Glutamatergic neuron (in vitro differentiated cells): ENCODE measurements around the gene ZSCAN5A. TPM values are rescaled to one million over a fixed set of nuclear protein-coding genes. Genes with fewer than 3 reads are reported as not detected.
A peak's percentile ranks its signal among the peaks of the same experiment; 100 is the strongest.
"Not testable (repeated sequence)": the region's sequence is repeated elsewhere in the genome, so short reads cannot be mapped to it uniquely, and the experiment has no call there.

Experiments used
- DNase-seq: peaks from one replicate; pipeline ENCODE4 v3.0.0; 2022
- H3K27ac Mint-ChIP-seq: one replicate; pipeline ENCODE4 v1.8.0; 2020; ENCODE audit warnings: mild to moderate bottlenecking, mixed read lengths, inconsistent platforms; ENCODE audit not compliant: unreplicated experiment
- H3K27me3 Mint-ChIP-seq: one replicate; pipeline ENCODE4 v1.8.0; 2020; ENCODE audit warnings: mild to moderate bottlenecking, moderate library complexity, mixed read lengths, inconsistent platforms; ENCODE audit not compliant: unreplicated experiment
- H3K36me3 Mint-ChIP-seq: one replicate; pipeline ENCODE4 v1.8.0; 2020; ENCODE audit warnings: mild to moderate bottlenecking, mixed read lengths, inconsistent platforms; ENCODE audit not compliant: unreplicated experiment
- H3K4me1 Mint-ChIP-seq: one replicate; pipeline ENCODE4 v1.8.0; 2020; ENCODE audit warnings: mild to moderate bottlenecking, low read depth, mixed read lengths, inconsistent platforms; ENCODE audit not compliant: unreplicated experiment
- H3K4me3 Mint-ChIP-seq: one replicate; pipeline ENCODE4 v1.8.0; 2020; ENCODE audit warnings: mild to moderate bottlenecking, mixed read lengths, inconsistent platforms; ENCODE audit not compliant: unreplicated experiment
- H3K9me3 Mint-ChIP-seq: one replicate; pipeline ENCODE4 v1.8.0; 2020; ENCODE audit warnings: mild to moderate bottlenecking, moderate library complexity, mixed read lengths, inconsistent platforms; ENCODE audit not compliant: unreplicated experiment
- total RNA-seq: library from RNA; stranded (reverse); fragmentation: NEBNext Ultra II Directional; extraction: Animal tissue kit (Norgen Biotek cat#: 25700); gene quantifications from one replicate; pipeline ENCODE4 v1.2.1, GENCODE V29; 2021; ENCODE audit not compliant: unreplicated experiment
- TF ChIP-seq, protein P1 (sequence below): fragments of 200-600 bp; sonication (generic); IDR thresholded peaks from one replicate; pipeline ENCODE4 v1.5.0; 2021; ENCODE audit not compliant: partially characterized antibody, unreplicated experiment

Gene ZSCAN5A
- total RNA-seq, 1 donor from 2014 or later: 13.1 TPM

DNA sequence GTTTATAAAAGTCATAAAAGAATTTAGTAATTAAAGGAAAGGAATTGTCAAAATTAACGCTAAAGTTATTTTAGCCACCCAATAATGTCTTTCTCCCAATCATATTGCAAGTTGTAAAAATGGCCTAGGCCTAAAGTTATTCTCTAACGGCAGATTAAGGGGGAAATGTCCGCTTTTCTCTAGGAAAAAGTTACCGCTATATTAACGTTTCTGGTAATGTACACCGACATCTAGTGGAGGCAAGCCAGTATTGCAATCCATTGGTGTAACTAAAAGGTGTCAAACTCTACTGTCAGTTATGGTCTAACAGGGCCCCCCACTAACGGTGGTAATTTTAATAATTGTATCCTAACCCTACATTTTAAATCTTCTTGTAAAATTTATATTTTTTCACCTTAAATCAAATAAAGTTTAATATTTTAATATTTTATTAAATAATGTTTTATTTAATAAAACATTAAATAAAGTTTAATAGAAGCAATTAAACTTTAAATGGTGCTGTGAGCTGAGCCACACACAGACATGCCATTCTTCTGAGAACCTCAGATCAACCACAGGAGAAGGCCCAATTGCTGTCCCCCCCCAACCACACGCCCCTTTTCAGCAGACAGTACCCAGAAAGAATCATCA lies 35.9 kb upstream of the ZSCAN5A start:
- DNase-seq: peak; percentile 41
- Mint-ChIP-seq H3K4me3 (no peak overlapping the region), H3K36me3 (no peaks in the 10 kb centered on the region), H3K4me1 (no peaks in the 10 kb centered on the region), H3K27ac (no peak overlapping the region), H3K27me3 (no peaks in the 10 kb centered on the region), H3K9me3 (peaks cover 2% of the 10 kb centered on the region)
- TF ChIP-seq, protein P1, sequence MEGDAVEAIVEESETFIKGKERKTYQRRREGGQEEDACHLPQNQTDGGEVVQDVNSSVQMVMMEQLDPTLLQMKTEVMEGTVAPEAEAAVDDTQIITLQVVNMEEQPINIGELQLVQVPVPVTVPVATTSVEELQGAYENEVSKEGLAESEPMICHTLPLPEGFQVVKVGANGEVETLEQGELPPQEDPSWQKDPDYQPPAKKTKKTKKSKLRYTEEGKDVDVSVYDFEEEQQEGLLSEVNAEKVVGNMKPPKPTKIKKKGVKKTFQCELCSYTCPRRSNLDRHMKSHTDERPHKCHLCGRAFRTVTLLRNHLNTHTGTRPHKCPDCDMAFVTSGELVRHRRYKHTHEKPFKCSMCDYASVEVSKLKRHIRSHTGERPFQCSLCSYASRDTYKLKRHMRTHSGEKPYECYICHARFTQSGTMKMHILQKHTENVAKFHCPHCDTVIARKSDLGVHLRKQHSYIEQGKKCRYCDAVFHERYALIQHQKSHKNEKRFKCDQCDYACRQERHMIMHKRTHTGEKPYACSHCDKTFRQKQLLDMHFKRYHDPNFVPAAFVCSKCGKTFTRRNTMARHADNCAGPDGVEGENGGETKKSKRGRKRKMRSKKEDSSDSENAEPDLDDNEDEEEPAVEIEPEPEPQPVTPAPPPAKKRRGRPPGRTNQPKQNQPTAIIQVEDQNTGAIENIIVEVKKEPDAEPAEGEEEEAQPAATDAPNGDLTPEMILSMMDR: peak; percentile 92

DNA sequence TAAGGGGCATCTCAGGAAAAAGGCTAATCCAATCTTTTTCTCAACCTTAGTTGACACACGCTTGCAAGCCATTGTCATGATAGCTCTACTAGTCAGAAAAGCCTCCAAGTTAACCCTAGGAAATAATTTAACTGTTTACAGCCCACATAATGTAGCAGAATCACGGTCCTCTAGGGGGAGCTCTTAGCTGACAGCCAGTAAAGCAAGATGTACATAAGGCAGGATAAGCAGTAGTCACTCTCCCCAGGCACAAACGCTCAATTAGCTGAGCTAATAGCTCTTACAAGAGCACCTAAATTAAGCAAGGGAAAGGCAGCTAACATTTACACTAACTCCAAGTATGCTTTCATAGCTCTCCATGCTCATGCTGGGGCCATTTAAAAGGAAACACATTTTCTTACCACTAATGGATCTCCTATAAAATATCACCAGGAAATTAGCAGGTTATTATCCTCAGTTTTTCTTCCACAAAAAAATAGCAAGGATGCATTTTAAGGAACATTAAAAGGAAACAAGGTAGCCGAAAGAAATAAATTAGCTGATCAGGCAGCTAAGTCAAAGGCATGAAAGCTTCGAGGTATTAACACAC lies 33.7 kb upstream of the ZSCAN5A start:
- H3K27ac Mint-ChIP-seq: no peak overlapping the region
- peaks cover 4% of the 10 kb centered on the region for H3K9me3 Mint-ChIP-seq
- TF ChIP-seq, protein P1: no peak
- H3K36me3 Mint-ChIP-seq: no peaks in the 10 kb centered on the region
- no peaks in the 10 kb centered on the region for H3K4me1 Mint-ChIP-seq
- no peak overlapping the region for H3K4me3 Mint-ChIP-seq
- no peak for DNase-seq
- H3K27me3 Mint-ChIP-seq: no peaks in the 10 kb centered on the region

DNA sequence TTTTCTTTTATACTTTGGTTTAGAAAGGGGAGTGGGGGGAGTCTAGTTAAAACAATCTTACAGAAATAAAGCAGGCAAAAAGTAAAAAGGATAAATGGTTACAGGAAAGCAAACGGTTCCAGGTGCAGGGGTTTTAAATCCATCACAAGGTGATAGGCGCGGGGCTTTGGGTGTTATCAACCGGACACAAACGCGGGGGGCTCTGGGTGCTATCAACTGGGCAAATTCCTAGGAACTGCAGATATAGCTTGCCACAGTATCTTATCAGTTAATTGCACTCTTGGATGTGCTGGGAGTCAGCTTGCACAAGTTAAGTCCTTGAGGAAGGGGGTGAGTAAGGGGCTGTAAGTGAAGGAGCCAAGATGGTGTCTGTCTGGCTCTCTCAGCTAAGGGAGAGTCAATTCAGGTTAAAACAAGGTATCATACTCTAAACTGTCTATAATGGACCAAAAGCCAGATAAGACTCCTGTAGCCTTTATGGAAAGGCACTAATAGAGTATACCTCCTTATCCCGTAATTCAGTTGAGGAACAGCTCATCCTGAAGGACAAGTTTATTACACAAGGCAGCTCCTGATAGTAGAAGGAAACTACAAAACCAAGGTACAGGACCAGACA lies 32.6 kb upstream of the ZSCAN5A start:
- Mint-ChIP-seq H3K27me3 (no peaks in the 10 kb centered on the region), H3K4me1 (no peaks in the 10 kb centered on the region), H3K4me3 (no peak overlapping the region), H3K36me3 (peaks cover 7% of the 10 kb centered on the region), H3K9me3 (peaks cover 8% of the 10 kb centered on the region), H3K27ac (no peak overlapping the region)
- no peak for DNase-seq
- TF ChIP-seq, protein P1: no peak

DNA sequence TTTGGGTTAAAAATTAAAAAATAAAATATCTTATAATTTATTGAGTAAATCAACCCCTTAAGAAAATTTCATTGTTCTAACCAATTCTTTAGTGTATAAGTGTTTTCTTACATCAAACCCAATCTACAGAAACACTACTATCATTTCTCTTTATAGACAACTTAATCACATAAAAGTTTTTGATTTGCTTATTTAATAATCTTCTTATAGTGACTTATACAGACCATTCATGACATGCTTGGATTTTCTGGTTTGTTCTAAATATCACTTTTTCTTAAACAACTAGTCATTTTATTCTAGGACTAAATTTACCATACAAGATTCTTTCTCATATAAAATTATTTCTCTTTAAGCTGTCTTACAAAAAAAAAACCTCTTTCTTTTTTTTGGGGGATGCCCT lies 27.3 kb upstream of the ZSCAN5A start:
- Mint-ChIP-seq H3K36me3 (peaks cover 16% of the 10 kb centered on the region), H3K9me3 (peaks cover 11% of the 10 kb centered on the region)
- no peak for DNase-seq

DNA sequence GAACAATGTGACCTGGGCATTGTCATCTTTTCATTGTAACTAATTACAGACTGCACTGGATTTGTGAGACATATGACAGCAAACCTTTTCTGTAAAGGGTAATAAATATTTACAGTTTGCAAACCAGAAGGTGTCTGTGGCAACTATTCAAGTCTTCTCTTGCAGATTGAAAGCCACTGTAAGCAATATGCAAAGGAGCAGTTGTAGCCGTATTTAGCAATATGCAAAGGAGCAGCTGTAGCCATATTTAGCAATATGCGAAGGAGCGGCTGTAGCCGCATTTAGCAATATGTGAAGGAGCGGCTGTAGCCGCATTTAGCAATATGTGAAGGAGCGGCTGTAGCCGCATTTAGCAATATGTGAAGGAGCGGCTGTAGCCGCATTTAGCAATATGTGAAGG lies 24.4 kb upstream of the ZSCAN5A start:
- H3K4me1 Mint-ChIP-seq, DNase-seq, H3K27me3 Mint-ChIP-seq, H3K4me3 Mint-ChIP-seq, H3K27ac Mint-ChIP-seq: not testable (repeated sequence)
- Mint-ChIP-seq H3K36me3 (peaks cover 16% of the 10 kb centered on the region), H3K9me3 (peaks cover 13% of the 10 kb centered on the region)

More for the DNA sequence above, 27.3 kb upstream of the ZSCAN5A start:
- Mint-ChIP-seq H3K27ac (no peak overlapping the region), H3K27me3 (no peaks in the 10 kb centered on the region), H3K4me1 (no peaks in the 10 kb centered on the region), H3K4me3 (no peak overlapping the region)
- TF ChIP-seq, protein P1: no peak

DNA sequence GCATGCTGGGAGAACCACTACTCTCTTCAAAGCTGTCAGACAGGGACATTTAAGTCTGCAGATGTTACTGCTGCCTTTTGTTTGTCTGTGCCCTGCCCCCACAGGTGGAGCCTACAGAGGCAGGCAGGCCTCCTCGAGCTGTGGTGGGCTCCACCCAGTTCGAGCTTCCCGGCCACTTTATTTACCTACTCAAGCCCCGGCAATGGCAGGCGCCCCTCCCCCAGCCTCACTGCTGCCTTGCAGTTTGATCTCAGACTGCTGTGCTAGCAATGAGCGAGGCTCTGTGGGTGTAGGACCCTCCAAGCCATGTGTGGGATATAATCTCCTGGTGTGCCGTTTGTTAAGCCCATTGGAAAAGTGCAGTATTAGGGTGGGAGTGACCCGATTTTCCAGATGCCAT lies 22.4 kb upstream of the ZSCAN5A start:
- H3K9me3 Mint-ChIP-seq, H3K4me3 Mint-ChIP-seq, H3K27me3 Mint-ChIP-seq, H3K4me1 Mint-ChIP-seq, DNase-seq, H3K27ac Mint-ChIP-seq: not testable (repeated sequence)
- H3K36me3 Mint-ChIP-seq: peaks cover 14% of the 10 kb centered on the region

DNA sequence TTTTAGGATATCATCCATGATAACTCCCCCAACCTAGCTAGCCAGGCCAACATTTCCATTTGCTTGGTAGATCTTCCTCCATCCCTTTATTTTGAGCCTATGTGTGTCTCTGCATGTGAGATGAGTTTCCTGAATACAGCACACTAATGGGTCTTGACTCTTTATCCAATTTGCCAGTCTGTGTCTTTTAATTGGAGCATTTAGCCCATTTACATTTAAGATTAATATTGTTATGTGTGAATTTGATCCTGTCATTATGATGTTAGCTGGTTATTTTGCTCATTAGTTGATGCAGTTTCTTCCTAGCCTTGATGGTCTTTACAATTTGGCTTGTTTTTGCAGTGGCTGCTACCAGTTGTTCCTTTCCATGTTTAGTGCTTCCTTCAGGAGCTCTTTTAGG lies 20.7 kb upstream of the ZSCAN5A start:
- not testable (repeated sequence) for H3K27me3 Mint-ChIP-seq, H3K4me1 Mint-ChIP-seq, H3K4me3 Mint-ChIP-seq, H3K36me3 Mint-ChIP-seq, DNase-seq, H3K27ac Mint-ChIP-seq, H3K9me3 Mint-ChIP-seq
